NCI-H1092 treated with DMSO at 0.1 percent for 48 hours (cell line): ENCODE results near the gene ROBO1.

Experiments used
- DNase-seq: peaks from one replicate; lab custom pipeline; 2025; lab: John Stamatoyannopoulos, UW

Gene ROBO1

GRCh38 chr3:78875436-78875835 lies 892.4 kb downstream of the ROBO1 start:
- DNase-seq = peak; percentile 73

- no peak for DNase-seq
Measured at GRCh38 chr3:78873641-78874040, 894.2 kb downstream of the ROBO1 start.

GRCh38 chr3:78872195-78872594 lies 895.6 kb downstream of the ROBO1 start:
- DNase-seq = no peak

DNA sequence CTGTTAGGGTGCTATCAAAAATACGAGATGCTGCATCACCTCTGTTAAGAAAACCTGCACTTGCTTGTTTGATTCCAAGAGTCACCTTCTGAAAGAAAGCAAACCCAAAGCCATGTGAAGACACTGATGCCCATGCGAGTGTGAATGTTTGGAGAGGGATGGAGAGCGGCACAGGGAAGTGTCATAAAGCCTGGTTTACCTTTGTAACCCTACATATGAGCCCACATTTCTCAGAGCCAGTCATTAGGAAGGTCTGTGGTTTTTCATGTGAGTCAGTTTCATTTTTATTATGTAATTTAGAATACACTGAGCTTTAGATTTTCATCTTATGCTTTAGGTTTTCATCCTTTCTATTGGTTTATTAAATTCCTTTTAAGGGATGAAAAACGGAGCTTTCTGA lies 896.8 kb downstream of the ROBO1 start:
- DNase-seq = no peak

GRCh38 chr3:78870484-78870883 lies 897.3 kb downstream of the ROBO1 start:
- DNase-seq = no peak

DNA sequence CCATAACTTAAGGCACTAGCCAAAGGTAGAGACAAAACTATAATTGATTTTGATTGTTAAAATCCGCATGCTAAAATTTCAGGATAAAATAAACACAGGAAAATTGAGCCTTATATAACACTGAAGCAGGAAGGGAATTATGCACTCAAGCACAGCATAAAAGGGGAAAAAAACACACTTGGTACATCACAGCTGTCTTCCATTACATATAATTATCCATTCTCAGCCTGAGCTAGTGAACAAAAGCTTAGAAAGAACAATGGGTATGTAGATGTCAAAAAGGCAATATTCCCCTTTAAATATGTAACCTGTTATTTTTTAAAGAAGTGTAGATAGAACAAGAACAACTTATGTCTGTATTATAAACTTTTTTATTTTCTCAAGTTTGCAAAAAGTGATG lies 899.2 kb downstream of the ROBO1 start:
- peak; percentile 72 for DNase-seq

DNA sequence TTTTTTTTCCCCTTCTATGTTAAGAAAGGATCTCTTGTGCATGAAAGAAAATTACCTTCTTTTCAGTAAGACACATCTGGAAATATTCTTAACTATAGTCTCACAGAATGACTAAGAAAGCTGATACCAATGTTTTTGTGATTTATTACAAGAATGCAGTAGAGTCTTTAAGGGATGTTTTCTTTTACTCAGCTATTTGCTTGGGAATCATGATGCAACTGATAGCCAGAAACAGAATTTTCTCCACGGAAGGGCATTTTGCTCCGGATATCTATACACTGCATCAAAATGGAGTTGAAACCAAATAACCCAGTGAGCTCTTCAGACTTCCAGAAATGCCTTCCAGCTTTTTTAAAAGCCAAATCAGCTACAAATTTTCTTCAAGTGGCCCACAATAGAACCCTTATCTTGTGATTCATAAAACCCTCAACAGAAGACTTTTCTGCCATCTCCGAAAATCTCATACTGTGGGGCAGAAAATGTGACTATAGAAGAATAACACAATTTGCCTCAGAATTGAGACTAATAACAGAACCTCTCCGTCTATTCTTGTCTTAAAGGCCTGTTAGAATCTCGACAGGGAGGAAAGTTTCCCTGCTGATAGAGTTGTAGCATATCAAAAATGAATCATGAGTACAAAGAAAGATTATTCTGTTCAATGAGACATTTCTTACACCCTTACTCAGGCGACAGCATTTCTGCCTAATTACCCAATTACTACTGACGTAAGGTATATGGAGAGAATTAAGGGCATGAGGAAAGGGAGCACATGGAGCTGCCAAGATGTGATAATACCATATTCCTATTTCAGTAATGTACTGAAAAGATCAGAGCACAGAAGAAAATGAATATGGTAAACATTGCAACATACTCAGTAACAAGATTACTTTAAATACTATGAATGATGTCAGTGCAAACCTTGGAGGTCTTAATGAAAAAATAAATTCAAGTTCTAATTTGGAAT lies 900.1 kb downstream of the ROBO1 start:
- peak; percentile 23 for DNase-seq

GRCh38 chr3:78863306-78864203 lies 904.2 kb downstream of the ROBO1 start:
- DNase-seq = no peak

DNA sequence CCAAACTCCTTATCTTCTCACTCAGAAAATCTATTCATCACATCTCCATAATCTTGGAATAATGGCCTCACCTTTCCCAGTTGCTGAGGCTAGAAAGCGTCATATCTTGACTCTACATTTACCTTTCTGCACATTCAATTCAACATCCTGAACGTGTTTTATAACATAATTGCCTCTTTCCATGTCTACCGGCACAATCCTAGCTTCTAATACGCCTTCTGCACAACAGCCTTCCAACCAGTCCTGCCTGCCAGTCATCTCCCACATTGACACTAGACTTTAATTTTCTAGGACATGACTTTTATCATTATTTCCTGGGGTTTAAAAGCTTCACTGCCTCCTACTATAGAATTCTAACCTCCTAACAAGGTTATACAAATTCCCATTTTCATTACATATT lies 906.6 kb downstream of the ROBO1 start:
- no peak for DNase-seq

DNA sequence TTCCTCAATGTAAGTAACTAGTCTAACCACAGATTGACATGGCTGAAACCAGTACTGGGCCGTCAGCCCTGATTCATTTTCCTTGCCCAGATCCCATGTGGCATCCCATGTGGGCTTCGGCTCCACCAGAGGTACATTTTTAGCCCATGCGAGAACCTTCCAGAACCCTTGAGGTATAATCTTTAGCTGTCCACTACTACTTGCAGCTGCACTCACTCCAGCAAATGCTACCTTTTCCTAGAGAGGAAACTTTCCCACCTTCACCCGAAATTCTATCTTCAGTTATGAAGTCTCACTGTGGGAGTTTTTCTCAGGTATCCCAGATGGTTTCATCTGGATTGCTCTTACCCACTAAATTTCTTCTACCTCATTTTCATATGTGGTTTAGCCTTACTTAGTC lies 907.2 kb downstream of the ROBO1 start:
- no peak for DNase-seq

DNA sequence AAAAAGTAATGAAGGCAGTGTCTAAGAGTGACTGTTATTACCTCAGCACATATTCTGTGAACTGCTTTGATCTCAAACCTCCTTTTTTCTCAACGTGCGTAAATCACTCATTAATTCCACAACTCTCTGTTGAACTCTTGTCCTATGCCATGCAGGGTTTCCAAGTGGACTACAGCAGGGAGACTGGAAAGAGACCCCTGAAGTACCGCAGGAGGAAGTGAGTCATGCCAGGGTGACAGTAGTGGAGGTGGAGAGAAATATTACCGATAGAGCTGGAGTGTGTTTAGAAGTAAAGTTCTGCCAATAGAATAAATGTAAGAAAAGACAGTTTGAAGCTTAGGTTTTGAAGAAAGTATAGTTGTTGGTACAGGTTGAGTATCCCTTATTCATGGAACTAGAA lies 908.9 kb downstream of the ROBO1 start:
- no peak for DNase-seq

- no peak for DNase-seq
Measured at GRCh38 chr3:78858174-78858573, 909.6 kb downstream of the ROBO1 start.

GRCh38 chr3:78857494-78858111 lies 910.2 kb downstream of the ROBO1 start:
- DNase-seq = no peak

DNA sequence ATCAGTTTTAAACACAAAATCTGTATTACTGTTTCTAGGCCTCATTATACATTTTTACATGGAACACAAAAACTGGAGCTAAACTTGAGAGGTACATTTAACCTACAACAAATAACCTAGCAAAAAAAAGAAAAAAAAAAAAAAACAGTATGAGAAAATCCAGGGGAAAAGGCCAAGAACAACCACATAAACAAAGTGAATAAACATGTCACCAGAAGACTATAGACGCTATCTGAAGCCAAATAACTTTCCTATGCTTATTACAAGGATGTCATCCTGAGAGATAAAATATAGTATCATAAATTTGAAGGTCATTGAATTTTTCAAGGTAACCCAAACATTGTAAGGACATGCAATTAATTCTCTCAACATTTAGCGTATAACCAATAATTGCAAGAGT lies 911.6 kb downstream of the ROBO1 start:
- no peak for DNase-seq

DNA sequence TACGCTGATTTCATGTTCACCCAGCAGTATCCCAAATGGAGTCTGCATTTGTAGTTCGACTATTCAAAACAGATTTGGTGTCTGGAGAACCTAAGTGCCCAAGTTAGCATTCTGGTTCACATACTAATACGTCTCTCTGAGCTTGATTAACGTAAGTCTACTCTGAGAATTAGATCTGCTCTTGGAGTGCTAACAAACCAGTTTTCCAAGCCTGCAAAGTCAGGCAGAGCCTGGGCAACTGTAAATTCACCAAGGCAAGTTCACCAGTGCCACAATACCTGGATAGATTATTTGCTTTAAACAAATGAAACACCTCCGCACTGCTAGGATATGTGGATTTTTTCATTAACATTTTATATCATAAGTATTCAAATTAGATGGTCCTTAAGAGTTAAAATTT lies 912.6 kb downstream of the ROBO1 start:
- no peak for DNase-seq

DNA sequence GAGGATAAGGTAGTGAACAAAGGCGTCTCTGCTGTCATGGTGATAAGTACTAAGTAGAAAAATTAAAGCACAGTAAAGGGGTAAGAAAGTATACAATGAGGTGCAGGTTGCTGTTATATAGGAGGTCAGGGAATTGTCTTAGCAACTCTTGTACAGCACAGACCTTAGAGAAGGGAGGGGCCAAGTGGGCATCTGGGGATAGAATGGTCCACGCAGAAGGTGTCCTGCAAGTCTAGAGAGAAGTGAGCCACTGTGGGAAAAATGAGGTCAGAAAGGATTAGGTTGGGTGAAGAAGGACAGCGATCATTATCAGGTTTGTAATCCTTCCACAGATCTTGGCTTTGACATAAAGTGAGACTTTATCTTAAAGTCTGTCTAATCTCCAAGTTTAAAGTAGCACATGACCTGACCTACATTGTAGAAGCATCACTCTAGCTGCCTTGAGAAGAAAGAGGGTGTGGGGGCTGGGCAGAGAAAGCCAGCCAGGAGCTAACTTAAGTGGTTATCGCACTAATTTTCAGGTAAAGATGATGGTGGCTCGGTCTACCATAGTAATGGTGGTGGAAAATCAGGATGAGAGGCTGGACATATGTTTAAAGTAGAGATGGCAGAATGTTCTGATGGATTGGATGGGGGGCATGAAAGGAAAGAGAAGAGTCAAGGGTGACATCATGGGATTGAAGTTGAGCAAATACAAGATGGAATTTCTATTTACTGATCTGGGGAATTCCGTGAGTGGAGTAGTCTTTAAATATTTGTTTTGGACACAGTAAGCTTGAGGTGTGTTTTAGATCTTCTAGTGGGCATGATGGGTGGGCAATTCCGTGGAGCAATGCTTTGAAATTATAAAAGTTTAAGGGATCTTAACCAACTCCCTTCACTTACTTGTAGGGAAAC lies 919.2 kb downstream of the ROBO1 start:
- no peak for DNase-seq

DNA sequence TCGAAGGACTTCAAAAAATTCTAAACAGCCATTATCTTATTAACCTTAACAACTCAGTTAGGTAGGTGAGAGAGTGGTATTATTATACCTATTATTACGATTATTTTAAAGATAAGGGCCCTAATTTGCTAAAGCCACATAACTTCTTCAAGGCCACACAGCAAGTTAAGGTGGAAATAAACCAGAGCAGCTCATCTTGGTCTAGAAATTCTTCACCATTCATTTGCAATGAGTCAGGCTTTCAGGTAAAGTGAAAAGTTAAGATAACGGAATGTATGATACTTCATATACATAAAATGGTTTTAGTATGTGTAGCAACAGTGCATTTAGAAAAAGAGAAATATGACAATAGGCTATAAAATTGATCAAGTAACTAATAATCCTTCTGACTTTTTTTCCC lies 920.2 kb downstream of the ROBO1 start:
- no peak for DNase-seq

DNA sequence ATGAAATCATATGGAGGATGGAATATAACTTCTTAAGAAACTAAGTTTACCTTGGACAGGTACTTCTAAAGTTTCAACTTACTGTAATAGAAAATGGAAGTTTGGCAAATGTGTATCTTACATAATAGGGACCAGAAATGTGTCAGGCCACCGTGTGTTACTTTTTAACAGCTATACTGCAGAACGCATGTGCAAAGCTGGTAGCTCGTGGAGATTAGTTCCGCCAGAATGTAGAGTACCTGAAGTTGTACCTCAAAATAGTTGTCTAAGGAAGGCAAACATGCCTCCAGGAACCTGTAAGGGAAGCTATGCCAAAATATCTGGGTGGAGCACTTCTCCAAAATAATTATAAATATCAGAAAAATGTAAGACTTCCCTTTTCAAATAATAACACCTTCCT lies 920.6 kb downstream of the ROBO1 start:
- no peak for DNase-seq

- no peak for DNase-seq
Measured at GRCh38 chr3:78846718-78847117, 921.1 kb downstream of the ROBO1 start.

- DNase-seq = no peak
Measured at GRCh38 chr3:78845605-78846004, 922.2 kb downstream of the ROBO1 start.

- no peak for DNase-seq
Measured at GRCh38 chr3:78844307-78844706, 923.5 kb downstream of the ROBO1 start.
